NCI-H510A treated with DMSO at 0.1 percent for 48 hours (cell line): ENCODE data around the gene MPRIP.
"Not testable (repeated sequence)": the region's sequence is repeated elsewhere in the genome, so short reads cannot be mapped to it uniquely, and the experiment has no call there.

Source experiments
- DNase-seq: peaks from one replicate; lab custom pipeline; 2025; lab: John Stamatoyannopoulos, UW

The MPRIP gene

GRCh38 chr17:17147821-17148220 lies 105.6 kb downstream of the MPRIP start:
- DNase-seq = no peak

- DNase-seq = no peak
Measured at GRCh38 chr17:17149520-17150447, 107.5 kb downstream of the MPRIP start.

DNA sequence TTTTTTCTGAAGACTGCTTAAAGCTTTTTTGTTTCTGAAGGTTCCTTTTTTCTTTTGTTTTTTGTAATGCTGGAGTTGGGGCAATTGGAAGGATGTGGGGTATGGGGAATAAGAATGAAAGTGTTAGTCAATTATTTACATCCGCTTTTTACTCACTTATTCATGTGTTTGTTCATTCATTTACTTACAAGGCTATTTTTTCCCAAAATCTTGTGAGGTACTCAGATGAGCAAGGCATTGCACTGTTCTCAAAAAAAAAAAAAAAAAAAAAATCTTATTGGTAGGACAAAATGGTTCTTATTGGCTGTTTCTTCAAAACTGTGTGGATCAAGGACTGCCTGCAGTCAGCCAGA lies 108.2 kb downstream of the MPRIP start:
- DNase-seq = no peak

DNA sequence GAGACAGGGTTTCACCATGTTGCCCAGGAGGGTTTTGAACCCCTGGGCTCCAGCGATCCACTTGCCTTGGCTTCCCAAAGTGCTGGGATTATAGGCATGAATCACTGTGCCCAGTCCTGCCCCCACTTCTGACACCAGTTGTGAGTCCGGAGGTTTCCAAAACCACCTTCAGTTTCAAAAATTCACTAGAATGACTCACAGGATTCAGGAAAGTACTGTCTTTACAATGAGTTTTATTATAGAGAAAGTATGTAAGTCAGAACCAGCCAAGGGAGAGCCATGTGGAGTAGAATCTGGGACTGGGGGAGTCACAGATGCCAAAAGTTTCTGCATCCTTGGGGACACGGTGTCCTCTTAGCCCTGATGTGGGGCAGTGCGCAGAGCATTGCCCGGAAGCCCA lies 108.8 kb downstream of the MPRIP start:
- DNase-seq = no peak

- no peak for DNase-seq
Measured at GRCh38 chr17:17151541-17151940, 109.3 kb downstream of the MPRIP start.

DNA sequence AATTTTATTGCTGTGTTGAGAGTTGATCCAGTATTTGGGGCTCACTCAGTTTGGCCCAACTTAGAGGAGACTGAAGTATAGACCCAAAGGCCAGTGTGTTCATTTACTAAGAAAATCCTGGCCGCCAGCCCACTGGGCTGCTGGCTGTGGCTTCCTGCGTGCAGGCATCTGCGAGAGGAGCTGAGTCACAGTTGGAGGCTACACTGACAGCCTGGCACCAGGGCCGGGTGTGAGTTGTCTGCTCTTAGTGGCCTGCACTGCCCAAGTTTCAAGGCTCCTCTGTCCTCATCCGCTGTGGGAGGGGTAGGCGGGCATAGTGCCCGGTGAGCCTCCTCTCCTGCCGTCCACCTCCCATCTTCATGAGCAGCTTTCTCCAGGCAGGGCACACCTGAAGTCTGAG lies 109.7 kb downstream of the MPRIP start:
- no peak for DNase-seq

DNA sequence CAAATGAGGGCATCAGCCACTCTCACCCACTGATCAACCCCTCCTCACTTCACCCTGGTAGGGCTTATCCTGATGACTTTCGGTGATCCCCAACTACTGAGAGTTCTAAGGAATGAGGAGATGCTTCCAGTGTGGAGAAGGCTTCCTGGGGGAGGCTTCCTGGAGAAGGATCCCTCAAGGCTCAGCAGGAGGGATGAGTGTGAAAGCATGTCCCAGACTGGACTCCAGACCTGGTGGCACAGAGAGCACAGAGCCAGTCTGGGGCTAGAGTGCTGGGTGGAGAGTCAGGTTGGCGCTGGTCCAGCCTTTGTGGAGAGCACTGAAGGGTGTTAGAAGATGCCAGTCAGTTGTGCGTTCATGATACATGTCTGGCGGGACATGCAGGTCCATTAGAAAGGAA lies 110.1 kb downstream of the MPRIP start:
- no peak for DNase-seq

GRCh38 chr17:17153071-17153470 lies 110.8 kb downstream of the MPRIP start:
- no peak for DNase-seq

DNA sequence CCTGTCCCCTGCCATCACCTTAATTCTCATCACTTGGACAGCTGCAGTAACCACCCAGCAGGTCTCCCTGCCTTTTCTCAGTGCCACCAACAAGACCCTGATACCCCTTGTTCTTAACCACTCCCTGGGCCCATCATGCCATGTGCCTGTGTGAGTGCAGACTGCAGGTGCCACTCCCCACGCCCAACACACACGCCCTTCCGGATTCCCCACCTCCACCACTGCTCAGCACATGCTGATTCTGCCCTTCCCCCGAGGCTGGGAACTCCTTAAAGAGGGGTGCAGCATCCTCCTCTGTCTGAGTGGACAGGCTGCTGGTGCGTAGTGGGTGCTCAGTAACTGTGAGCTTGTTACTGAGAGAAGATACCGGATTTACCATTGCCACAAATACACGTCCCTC lies 111.5 kb downstream of the MPRIP start:
- DNase-seq = no peak

DNA sequence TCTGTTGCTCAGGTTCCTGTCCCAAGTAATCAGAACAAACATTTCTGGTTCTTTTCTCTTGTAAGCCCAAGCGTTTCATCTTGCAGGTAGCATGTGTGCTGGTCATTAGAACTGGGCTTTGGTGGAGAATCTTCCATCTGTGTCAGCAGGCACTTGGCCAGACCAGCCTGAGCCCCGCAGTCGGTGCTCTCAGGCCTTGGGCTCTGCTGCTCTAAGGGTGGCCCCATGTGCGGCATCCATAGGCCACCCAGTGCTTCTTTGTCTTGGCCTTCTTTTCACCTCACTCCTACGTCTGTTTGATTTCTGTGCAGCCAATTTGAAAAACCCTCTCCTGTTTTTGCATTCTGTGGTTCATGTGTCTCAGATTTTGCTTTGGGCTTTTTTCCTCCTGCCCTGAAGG lies 112.3 kb downstream of the MPRIP start:
- no peak for DNase-seq

GRCh38 chr17:17154981-17155380 lies 112.7 kb downstream of the MPRIP start:
- no peak for DNase-seq

GRCh38 chr17:17155568-17155967 lies 113.3 kb downstream of the MPRIP start:
- no peak for DNase-seq

DNA sequence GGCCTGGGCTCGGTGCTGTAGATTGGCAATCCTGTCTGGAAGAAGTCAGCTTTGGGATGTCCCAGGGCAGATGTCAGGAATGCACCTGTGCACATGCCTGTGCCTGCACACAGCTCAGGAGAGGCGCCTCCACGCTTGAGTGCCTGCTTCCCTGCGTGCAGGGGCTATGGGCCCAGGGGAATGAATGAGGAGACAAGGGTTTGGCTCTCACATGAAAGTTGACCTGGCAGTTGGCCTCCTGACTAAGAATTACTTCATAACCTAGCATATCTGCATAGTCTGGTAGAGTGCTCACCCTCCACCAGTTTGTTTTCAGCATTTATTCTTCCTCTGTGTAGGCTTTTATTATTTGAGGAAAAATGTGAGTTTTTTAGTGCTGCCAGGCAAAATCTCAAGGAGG lies 113.8 kb downstream of the MPRIP start:
- DNase-seq = no peak

DNA sequence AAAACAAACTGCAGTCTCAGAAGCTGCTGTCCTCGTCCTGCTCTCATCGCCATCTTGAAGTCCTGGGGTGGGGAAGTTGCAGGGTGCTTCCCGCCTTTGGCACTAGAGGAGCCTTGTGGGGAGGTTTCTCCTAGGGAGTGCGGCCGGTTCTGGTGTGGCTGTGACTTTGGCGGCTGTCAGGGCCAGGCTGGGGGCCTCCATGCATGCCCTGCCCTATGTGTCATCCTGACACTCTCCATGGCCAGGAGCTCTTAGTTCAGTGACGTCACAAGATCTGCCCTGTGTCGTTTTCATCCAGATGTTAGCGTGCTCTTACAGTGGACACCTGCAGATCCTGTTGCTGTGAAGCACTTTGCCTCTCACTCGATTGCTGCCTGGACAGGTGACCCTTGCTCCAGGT lies 114.3 kb downstream of the MPRIP start:
- DNase-seq = no peak

DNA sequence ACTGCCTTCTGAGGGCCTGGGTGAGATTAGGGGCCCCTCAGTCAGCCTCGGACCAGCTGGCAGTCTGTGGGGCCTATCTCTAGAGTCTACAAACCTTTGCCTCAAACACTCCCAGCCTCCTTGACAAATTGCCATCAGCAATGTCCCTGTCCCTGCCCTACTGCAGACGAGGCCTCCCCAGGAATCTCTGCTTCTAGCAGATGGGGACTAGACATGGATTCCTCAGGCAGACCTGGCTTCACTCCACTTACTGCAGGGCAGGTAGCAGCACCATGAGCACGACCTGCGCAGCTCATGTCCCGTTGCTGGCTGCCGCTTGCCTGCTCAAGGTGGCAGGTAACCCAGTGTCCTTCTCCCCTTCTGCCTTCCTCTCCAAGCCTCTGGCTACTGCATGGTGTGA lies 114.8 kb downstream of the MPRIP start:
- DNase-seq = no peak

DNA sequence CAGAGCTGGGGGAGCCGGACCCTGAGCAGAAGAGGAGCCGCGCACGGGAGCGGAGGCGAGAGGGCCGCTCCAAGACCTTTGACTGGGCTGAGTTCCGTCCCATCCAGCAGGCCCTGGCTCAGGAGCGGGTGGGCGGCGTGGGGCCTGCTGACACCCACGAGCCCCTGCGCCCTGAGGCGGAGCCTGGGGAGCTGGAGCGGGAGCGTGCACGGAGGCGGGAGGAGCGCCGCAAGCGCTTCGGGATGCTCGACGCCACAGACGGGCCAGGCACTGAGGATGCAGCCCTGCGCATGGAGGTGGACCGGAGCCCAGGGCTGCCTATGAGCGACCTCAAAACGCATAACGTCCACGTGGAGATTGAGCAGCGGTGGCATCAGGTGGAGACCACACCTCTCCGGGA lies 116.2 kb downstream of the MPRIP start:
- DNase-seq = not testable (repeated sequence)

DNA sequence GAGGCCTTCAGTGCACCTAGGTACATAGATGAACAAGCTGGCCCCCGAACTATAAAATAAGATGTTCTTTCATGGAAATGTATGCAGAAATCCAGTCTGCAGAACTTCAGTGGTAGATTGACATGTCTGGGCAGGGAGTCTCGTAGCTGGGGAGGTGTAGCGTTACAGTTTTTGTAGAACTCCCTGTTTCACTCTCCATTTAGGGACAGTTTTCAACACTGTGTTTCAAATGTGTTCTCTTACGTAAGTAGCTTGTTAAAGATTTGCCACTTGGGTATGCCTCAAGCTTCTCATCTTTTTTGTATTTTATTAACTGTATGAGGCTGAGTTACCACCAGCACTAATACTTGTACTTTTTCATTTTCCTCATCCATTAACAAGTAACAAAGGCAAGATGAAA lies 117.3 kb downstream of the MPRIP start:
- DNase-seq = no peak

- no peak for DNase-seq
Measured at GRCh38 chr17:17161121-17161520, 118.9 kb downstream of the MPRIP start.

DNA sequence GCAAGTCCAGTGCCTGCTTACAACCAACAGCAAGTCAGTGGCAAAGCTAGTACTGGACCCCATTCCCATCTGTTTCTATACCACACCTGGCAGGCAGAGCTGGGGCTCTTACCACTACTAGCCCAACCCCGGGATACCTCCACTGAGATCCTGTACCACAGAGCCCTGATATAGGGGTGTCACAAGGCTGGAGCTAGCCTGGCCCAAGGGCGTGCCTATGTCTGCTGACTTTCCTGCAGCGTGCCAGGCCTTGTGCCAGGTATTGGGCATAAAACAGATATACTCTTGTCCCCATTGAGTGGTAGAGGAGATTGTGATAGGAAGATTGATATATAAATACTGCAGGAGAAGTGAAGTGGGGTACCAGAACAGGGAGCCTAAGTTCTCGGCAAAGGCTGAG lies 119.5 kb downstream of the MPRIP start:
- DNase-seq = no peak

GRCh38 chr17:17164156-17164555 lies 121.9 kb downstream of the MPRIP start:
- no peak for DNase-seq

DNA sequence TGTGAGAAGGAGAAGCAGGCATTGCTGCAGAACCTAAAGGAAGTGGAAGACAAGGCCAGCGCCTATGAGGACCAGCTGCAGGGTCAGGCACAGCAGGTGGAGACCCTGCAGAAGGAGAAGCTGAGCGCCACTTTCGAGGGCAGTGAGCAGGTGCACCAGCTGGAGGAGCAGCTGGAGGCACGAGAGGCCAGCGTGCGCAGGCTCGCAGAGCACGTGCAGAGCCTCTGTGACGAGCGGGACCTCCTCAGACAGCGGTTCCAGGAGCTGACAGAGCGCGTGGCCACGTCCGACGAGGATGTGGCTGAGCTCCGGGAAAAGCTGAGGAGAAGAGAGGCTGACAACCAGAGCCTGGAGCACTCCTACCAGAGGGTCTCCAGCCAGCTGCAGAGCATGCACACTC lies 122.4 kb downstream of the MPRIP start:
- no peak for DNase-seq

DNA sequence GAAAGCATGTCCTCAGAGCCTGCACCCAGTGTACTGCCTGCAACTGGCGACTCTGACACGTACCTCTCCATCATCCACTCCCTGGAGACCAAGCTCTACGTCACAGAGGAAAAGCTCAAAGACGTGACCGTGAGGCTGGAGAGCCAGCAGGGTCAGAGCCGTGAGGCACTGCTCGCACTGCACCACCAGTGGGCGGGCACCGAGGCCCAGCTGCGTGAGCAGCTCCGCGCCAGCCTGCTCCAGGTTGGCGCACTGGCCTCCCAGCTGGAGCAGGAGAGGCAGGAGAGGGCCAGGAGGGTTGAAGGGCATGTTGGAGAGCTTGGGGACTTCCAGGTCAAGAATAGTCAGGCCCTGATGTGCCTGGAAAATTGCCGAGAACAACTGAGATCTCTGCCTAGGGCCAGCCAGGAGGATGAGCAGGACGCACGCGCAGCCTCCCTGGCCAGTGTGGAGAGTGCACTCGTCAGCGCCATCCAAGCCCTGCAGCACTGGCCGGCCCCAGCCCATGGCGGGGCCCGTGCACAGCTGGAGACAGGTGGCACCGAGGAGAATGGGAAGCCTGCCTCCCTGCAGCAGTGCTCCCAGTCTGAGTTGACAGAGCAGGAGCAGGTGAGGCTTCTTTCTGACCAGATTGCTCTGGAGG lies 123.5 kb downstream of the MPRIP start:
- no peak for DNase-seq

- DNase-seq = no peak
Measured at GRCh38 chr17:17166446-17166845, 124.2 kb downstream of the MPRIP start.

GRCh38 chr17:17167356-17167755 lies 125.1 kb downstream of the MPRIP start:
- DNase-seq = no peak
